MV-4-11 (cell line): ENCODE measurements around the gene FBXW2.

Experiments used
- DNase-seq: peaks from one replicate; lab custom pipeline; 2025; lab: John Stamatoyannopoulos, UW

Gene FBXW2

GRCh38 chr9:120741701-120742100 lies 51.5 kb downstream of the FBXW2 start:
- no peak for DNase-seq

DNA sequence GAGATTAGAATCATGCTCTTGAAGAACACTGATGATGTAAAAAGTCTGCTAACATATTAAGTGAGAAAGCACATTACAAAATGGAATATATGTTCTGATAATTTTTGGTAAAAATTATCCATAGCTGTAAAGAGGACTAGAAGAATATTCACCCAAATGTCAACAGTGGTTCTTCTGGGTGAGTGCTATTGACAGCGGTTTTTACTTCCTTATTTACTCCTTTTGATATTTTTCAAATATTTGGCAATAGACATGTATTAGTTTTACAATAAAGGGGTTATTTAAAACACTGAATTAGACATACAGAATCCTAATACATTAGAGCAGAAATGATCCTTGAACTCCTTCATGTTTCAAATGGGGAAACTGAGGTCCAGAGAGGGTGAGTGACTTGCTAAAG lies 52.0 kb downstream of the FBXW2 start:
- DNase-seq = no peak

DNA sequence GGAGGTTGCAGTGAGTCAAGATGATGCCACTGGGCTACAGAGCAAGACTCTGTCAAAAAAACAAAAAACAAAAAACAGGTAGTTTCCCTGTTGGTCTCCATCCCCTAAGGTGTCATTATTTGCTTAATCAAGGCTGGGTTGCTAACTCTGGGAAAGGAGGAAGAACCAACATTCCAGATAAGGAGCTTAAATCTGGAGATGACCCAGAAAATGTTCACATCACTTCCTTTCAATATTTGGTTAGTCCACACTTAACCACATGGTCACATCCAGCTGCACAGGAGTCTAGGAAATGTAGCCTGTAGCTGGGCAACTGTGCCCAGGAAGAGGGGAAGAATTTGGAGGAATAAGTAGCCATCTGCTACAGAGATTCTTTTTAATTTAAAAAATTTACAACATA lies 53.1 kb downstream of the FBXW2 start:
- DNase-seq = no peak

- DNase-seq = peak; percentile 62
Observed at GRCh38 chr9:120737416-120738165, 55.6 kb downstream of the FBXW2 start.

- peak; percentile 26 for DNase-seq
Observed at GRCh38 chr9:120736881-120737280, 56.3 kb downstream of the FBXW2 start.

DNA sequence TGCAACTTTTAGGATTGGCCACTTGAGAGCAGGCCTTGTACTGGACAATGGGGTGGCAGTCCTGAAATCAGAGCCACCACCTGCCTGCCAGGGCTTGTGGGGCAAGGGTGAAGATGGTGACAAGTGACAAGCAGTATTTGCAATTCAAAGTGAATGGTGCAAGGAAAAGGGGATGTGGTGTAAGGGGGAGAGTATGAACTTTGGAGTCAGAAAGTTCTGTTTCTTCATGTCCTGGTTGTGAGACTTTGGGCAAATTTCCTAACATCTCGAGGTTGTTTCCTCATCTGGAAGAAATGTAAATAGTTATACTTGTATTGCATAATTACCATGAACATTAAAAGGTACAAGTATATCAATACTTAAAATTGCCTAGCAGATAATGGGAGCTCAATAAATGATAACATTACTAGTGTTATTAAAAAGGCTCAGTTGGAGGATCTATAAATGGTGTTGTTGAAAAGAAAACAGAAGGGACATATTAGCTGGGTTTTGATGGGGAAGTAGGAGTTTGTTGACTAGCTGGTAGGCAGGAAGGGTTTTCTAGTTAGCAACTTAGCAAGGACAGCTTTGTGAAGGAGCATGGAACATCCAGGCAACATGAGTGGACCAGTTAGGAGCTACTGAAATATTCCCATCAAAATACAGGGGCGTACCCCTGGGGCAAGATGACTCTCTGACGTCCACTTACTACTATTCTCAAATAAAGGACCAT lies 57.6 kb downstream of the FBXW2 start:
- peak; percentile 98 for DNase-seq

GRCh38 chr9:120734607-120735410 lies 58.4 kb downstream of the FBXW2 start:
- peak; percentile 68 for DNase-seq

- no peak for DNase-seq
Observed at GRCh38 chr9:120733190-120733589, 60.0 kb downstream of the FBXW2 start.

DNA sequence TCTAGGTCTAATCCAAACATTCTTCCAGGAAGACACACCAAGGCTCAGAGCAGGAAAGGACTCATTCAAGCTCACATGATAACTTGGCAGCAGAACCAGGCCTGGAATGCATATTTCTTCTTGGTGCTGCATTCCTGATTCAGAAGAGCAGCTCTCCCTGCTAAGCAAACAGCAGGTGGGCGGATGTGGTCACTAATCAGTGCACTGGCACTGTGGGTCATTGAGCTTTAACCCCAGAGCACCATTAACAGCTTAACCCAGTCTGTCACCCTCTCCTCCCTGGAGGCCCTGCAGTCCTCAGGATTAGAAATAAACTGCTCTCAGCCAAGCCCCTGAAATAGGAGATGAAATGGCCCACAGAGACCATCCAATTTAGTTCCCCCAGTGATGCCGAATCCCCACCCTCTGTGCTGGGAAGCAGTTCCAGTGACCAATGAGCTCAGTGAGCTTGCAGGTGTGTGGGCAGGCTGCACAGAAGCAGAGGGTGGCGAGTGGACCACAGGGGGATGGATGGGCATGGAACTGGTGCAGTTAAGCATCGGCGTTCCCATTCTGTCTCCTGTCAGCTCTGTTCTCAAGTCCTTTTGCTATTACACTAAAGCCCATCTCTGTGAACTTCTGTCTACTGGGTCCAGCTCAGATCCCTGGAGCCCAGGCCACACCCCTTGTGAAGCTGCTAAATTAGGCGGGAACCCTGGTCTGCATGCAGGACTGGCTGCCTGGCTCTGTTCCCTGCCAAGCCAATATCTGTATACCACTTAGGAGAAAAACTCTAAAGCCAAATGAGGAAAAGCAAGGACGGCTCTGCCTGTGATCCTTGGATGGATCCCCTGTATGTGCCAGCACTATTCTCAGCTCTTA lies 62.3 kb downstream of the FBXW2 start:
- DNase-seq = no peak

GRCh38 chr9:120729791-120730241 lies 63.4 kb downstream of the FBXW2 start:
- peak; percentile 70 for DNase-seq

DNA sequence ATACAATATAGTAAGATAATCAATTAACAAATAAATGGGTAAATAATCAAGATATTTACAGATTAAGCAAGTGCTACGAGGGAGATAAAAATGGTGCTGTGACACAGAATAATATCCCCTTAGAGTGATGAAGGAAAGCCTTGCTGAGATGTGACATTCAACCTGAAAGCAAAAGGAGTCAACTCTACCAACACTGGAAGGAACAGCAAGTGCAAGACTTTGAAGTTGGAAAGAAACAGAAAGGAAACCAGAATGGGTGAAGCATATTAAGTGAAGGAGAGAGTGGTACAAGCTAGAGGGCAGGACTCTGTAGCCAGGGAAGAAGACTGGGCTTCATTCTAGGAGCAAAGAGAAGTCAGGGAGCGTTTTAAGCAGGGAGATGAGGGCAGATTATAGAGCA lies 66.7 kb downstream of the FBXW2 start:
- no peak for DNase-seq

DNA sequence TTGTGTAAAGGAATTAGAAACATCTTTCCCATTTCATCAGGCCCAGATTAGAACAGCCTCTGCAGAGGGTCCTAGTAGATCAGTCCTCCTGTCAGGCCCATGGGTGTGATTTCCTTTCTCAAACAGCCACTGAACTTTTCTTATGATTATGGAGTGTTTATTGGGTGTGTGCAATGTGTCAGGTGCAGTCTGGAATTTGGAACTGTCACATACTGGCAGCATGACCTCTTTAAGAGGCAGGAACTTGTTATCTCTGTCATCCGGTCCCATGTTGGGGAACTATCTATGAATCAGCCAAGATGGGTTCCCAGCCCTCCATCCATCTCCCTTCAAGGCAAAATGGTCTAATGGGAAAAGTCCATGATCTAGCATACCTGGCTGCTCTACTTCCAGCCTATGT lies 67.3 kb downstream of the FBXW2 start:
- no peak for DNase-seq

- no peak for DNase-seq
Observed at GRCh38 chr9:120724757-120725400, 68.3 kb downstream of the FBXW2 start.

DNA sequence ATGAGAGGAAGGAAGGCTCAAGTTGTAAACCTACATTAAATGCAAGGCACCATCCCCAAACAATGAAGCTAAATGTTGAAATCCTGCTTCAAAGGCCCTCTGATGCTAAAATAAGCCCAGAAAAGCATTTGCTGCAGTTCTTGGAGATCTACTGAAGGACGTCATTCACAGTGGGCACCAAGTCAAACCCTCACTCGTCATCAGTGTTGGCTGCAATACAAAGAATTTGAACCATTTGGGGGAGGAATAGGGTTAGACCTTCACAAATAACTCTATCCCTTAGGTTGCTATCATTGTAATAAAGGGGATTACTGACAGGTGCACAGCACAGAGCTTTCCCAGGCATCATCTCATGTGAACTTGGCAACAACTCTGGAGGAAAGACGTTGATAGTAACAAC lies 69.7 kb downstream of the FBXW2 start:
- DNase-seq = no peak

DNA sequence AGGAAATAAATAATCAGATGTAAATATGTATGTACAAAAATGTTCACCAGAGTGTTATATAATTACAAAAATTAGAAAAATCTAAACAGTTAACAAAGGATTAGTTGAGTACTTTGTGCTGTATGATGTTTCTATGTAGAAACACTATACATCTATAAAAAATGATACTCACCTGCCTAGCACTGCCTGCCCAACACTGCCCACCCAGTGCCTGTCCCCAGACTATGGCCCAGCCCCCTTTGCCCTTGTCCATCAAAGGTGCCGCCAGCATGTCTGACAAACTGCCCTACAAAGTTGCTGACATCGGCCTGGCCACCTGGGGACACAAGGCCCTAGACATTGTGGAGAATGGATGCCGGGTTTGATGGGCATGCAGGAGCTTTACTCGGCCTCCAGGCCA lies 72.8 kb downstream of the FBXW2 start:
- no peak for DNase-seq

DNA sequence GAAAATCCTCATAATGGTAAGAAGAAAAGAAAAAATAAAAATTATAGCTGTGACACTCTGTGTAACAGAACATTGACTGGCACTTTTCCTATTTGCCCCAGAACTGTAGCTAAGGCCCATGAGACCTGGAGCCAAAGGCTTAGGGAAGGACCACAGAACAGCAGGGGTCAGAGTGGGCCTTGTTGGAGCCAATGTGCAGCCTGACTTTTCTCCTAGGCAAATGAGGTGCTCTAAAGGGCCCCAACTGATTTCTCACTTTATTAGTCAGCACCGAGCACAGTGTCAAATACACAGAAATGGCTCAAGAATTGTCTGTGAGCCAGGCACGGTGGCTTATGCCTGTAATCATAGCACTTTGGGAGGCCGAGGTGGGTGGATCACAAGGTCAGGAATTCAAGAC lies 74.9 kb downstream of the FBXW2 start:
- DNase-seq = no peak

- no peak for DNase-seq
Observed at GRCh38 chr9:120717176-120717575, 76.0 kb downstream of the FBXW2 start.

GRCh38 chr9:120716483-120716882 lies 76.7 kb downstream of the FBXW2 start:
- DNase-seq = no peak

- DNase-seq = no peak
Observed at GRCh38 chr9:120715389-120715924, 77.8 kb downstream of the FBXW2 start.

DNA sequence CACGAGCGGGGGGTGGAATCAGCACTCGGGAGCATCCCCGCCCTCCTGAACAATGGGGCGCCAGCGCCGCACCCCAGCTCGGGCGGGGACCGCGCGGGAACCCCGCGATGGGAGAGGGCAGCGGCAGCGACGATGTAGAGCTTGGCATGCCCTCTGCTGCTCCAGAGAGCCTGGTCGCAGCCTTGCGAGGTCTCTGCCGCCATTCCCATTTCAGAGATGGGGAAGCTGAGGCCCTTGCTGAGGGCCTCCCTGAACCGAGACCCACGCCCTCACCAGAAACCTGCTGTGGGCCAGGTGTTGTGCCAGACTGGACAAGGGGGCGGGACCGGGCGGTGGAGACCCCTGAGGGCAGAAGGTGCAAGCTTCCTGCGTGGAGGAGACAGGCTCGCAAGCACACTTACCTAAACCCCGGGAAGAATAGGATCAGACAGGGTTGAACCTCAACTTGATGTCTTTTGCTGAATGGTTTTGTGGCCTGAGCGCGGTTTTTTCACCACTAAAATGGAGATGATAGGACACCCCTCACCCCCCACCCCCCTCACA lies 78.3 kb downstream of the FBXW2 start:
- no peak for DNase-seq
